Endothelial cell of umbilical vein (primary cell): ENCODE data around the gene CAV1. TPM values are rescaled to one million over a fixed set of nuclear protein-coding genes. Genes with fewer than 3 reads are reported as not detected.

Experiments
- BruUV-seq: library from RNA; stranded (reverse); fragments of 400-500 nt; replicated peaks from 2 replicates; lab custom pipeline; 2021; lab: Mats Ljungman, UMichigan
- CTCF ChIA-PET: fragments of 300-600, 350-600 bp; sonication (Branson Sonifier 250); formaldehyde crosslinking; loops from one replicate; lab custom pipeline; 2021; ENCODE audit warnings: antibody characterized with exemption, inconsistent platforms; lab: Charles Lee
- POLR2A ChIA-PET: fragments of 300-600, 350-600 bp; sonication (Branson Sonifier 250); formaldehyde crosslinking; loops from one replicate; lab custom pipeline; 2021; ENCODE audit warnings: antibody characterized with exemption, inconsistent platforms; lab: Charles Lee
- DNase-seq: peaks from one replicate; pipeline ENCODE4 v3.0.0-alpha.2; 2011; ENCODE audit warnings: low read depth, low spot score
- FAIRE-seq: peaks from 2 replicates; lab custom pipeline; 2011; peaks lifted over from hg19 to GRCh38; lab: Jason Lieb, UNC
- H2AFZ ChIP-seq: 2 replicates; pipeline ENCODE4 v1.6.0; 2012; ENCODE audit warnings: low read depth, low read length, control low read depth, inconsistent platforms
- H3K27ac ChIP-seq: 2 replicates; pipeline ENCODE4 v1.5.1; 2011; ENCODE audit warnings: low read depth, mild to moderate bottlenecking, control low read depth, low read length, moderate library complexity; ENCODE audit not compliant: insufficient read depth
- H3K27me3 ChIP-seq, 2 experiments: 2 replicates each; pipeline versions ENCODE4 v1.6.0 to v1.6.1; 2011; ENCODE audit warnings: low read length in 2 of 2, mixed read lengths in 1 of 2; ENCODE audit not compliant: control insufficient read depth in 2 of 2, insufficient read depth in 2 of 2
- H3K36me3 ChIP-seq, 2 experiments: 2 replicates in 1 of 2; 3 replicates in 1 of 2; pipeline ENCODE4 v1.5.1; 2011; ENCODE audit warnings: low read length in 2 of 2, mild to moderate bottlenecking in 1 of 2, moderate library complexity in 1 of 2; ENCODE audit not compliant: control insufficient read depth in 2 of 2, insufficient read depth in 2 of 2; ENCODE audit errors: extremely low read depth in 1 of 2
- H3K4me1 ChIP-seq: 3 replicates; pipeline ENCODE4 v1.5.1; 2011; ENCODE audit warnings: mild to moderate bottlenecking, low read length; ENCODE audit not compliant: control insufficient read depth, insufficient read depth; ENCODE audit errors: extremely low read depth
- H3K4me2 ChIP-seq: 2 replicates; pipeline ENCODE4 v1.6.1; 2011; ENCODE audit warnings: low read length, control low read depth, mixed read lengths; ENCODE audit not compliant: insufficient read depth
- H3K4me3 ChIP-seq, 3 experiments: fragments of 200-600 bp in 1 of 3; sonication (generic), shearing (Covaris generic) in 1 of 3; replicated peaks in 1 of 3; 2 replicates each; pipeline ENCODE4 v1.5.1; 2011 to 2016; ENCODE audit warnings: control low read depth in 3 of 3, low read length in 3 of 3, mild to moderate bottlenecking in 2 of 3, inconsistent platforms in 1 of 3, low read depth in 1 of 3, moderate library complexity in 1 of 3; ENCODE audit not compliant: insufficient read depth in 1 of 3
- H3K79me2 ChIP-seq: 2 replicates; pipeline ENCODE4 v1.6.0; 2012; ENCODE audit warnings: low read length, inconsistent platforms; ENCODE audit not compliant: control insufficient read depth, insufficient read depth
- H3K9ac ChIP-seq: replicated peaks from 2 replicates; pipeline ENCODE3; 2011; ENCODE audit warnings: low read length, control low read depth; ENCODE audit not compliant: insufficient read depth; ENCODE audit errors: extremely low read depth
- H3K9me1 ChIP-seq: replicated peaks from 3 replicates; pipeline ENCODE4 v1.6.0; 2011; ENCODE audit warnings: mild to moderate bottlenecking, low read length; ENCODE audit not compliant: control insufficient read depth, insufficient read depth; ENCODE audit errors: extremely low read depth
- H3K9me3 ChIP-seq: replicated peaks from 2 replicates; pipeline ENCODE4 v1.5.1; 2012; ENCODE audit warnings: low read length, inconsistent platforms; ENCODE audit not compliant: control insufficient read depth, insufficient read depth
- H4K20me1 ChIP-seq: replicated peaks from 2 replicates; pipeline ENCODE3; 2011; ENCODE audit warnings: mild to moderate bottlenecking, low read length; ENCODE audit not compliant: control insufficient read depth, insufficient read depth; ENCODE audit errors: extremely low read depth
- CTCF ChIP-seq, 2 donors: IDR thresholded peaks; 1 replicate in 1 of 2; 2 replicates in 1 of 2; pipeline ENCODE4 v1.5.1; 2011; ENCODE audit warnings: low read length in 2 of 2, mild to moderate bottlenecking in 2 of 2, moderate library complexity in 2 of 2, control low read depth in 1 of 2, inconsistent platforms in 1 of 2, low read depth in 1 of 2; ENCODE audit not compliant: insufficient read depth in 1 of 2; ENCODE audit errors: extremely low read depth in 1 of 2
- EZH2 ChIP-seq: IDR thresholded peaks from 2 replicates; pipeline ENCODE4 v1.6.1; 2012; ENCODE audit warnings: borderline replicate concordance, low read depth, mild to moderate bottlenecking, moderate library complexity, low read length, inconsistent platforms; ENCODE audit not compliant: severe bottlenecking
- FOS ChIP-seq: IDR thresholded peaks from 2 replicates; pipeline ENCODE4 v1.6.1; 2011; ENCODE audit warnings: mild to moderate bottlenecking, low read length, moderate library complexity, borderline replicate concordance; ENCODE audit not compliant: insufficient read depth
- GATA2 ChIP-seq: IDR thresholded peaks from 2 replicates; pipeline ENCODE4 v1.7.0; 2011; ENCODE audit warnings: low read depth, mild to moderate bottlenecking, moderate library complexity, mixed read lengths, low read length; ENCODE audit not compliant: insufficient read length, insufficient read depth
- JUN ChIP-seq: IDR thresholded peaks from 2 replicates; pipeline ENCODE4 v1.6.1; 2011; ENCODE audit warnings: borderline replicate concordance, low read depth; ENCODE audit not compliant: insufficient read length, insufficient read depth
- MAX ChIP-seq: IDR thresholded peaks from 2 replicates; pipeline ENCODE4 v1.6.1; 2011; ENCODE audit not compliant: insufficient read depth, insufficient read length
- MYC ChIP-seq: IDR thresholded peaks from one replicate; pipeline ENCODE4 v1.6.1; 2011; ENCODE audit warnings: mild to moderate bottlenecking, low read depth, low read length
- POLR2AphosphoS5 ChIP-seq: IDR thresholded peaks from 2 replicates; pipeline ENCODE4 v1.6.1; 2012; ENCODE audit warnings: low read depth, mild to moderate bottlenecking, control low read depth, low read length, moderate library complexity; ENCODE audit not compliant: insufficient read depth
- dilution Hi-C: fragments of 300-500 bp; cut with MboI; formaldehyde crosslinking; loops from one replicate; pipeline ENCODE4 v1.15.0; 2019; ENCODE audit warnings: low sequenced_read_pairs; ENCODE audit not compliant: extremely low pct_ligation_motif_present
- intact Hi-C: fragments of 100-400 bp; cut with micrococcal nuclease; formaldehyde crosslinking; loops from one replicate; pipeline ENCODE4 v1.10.0; 2022
- polyA plus RNA-seq, 4 experiments: library from polyadenylated mRNA; depleted of rRNA in 3 of 4; stranded (reverse) in 3 of 4; unstranded in 1 of 4; fragments of >200 nt; gene quantifications; 2 replicates each; pipeline versions ENCODE4 v1.2.1 to v1.2.3, GENCODE V29; 2011 to 2012; ENCODE audit warnings: missing spikeins in 1 of 4
- total RNA-seq: library from RNA; stranded (reverse); gene quantifications from 2 replicates; pipeline ENCODE4 v1.2.3, GENCODE V29; 2021

Gene CAV1
- total and polyA plus RNA-seq, 2 donors (not counting 3 experiments of a cell fraction or from before 2014, with no cell fraction given) = 1,483 to 3,129 TPM

GRCh38 chr7:116557066-116557585 lies 32.3 kb downstream of the CAV1 start:
- Histone ChIP-seq H3K79me2 (peaks cover 64% of the 10 kb centered on the region), H4K20me1 (peaks cover 13% of the 10 kb centered on the region), H3K4me1 (peaks cover 22% of the 10 kb centered on the region), H3K27ac (no peak overlapping the region), H3K36me3 (peaks cover 35 to 40% of the 10 kb centered on the region in 2 experiments), H3K27me3 (no peaks in the 10 kb centered on the region), H3K4me2 (no peak overlapping the region), H3K4me3 (no peak overlapping the region), H3K9ac (no peak overlapping the region), H2AFZ (no peak overlapping the region), H3K9me1 (no peaks in the 10 kb centered on the region), H3K9me3 (no peaks in the 10 kb centered on the region)
- FAIRE-seq (no peak), DNase-seq (no peak)
- dilution Hi-C loops (no loop called here), intact Hi-C loops (no loop called here)
- no TSS peak for BruUV-seq
- ChIA-PET CTCF (interaction anchor here (0.7 kb wide), 1 partner anchor 17 kb away, joined by 3 read pairs; no protein-coding TSS in a partner anchor), POLR2A (interaction anchor here (0.6 kb wide), 1 partner anchor 377 kb away, joined by 3 read pairs; no protein-coding TSS in a partner anchor)
- peak; percentile 29 for TF ChIP-seq POLR2AphosphoS5
- no peak for TF ChIP-seq MYC
- TF ChIP-seq FOS = no peak
- no peak for TF ChIP-seq GATA2
- TF ChIP-seq JUN = no peak
- TF ChIP-seq EZH2 = no peak
- no peak for TF ChIP-seq CTCF (IDR thresholded peaks at IDR 0.05; ENCODE audit: extremely low read depth in 1 of 2, insufficient read depth in 1 of 2, low read depth in 1 of 2, low read length in 2 of 2)
- no peak for TF ChIP-seq MAX
